Thyroid gland (tissue), 4 donors: ENCODE results near the gene CHM.

Experiments used
- CTCF ChIP-seq, 6 experiments: fragments of 200-600 bp in 3 of 6; fragments of 450-650 bp in 3 of 6; sonication (generic) in 3 of 6; IDR thresholded peaks; one replicate each; pipeline ENCODE4 v1.5.1; 2016 to 2019; ENCODE audit warnings: antibody characterized with exemption in 6 of 6, mild to moderate bottlenecking in 2 of 6, inconsistent platforms in 1 of 6, moderate library complexity in 1 of 6
- POLR2A ChIP-seq, 2 donors: fragments of 450-650 bp; IDR thresholded peaks; one replicate each; pipeline ENCODE4 v1.6.1; 2017; ENCODE audit warnings: antibody characterized with exemption in 2 of 2, mild to moderate bottlenecking in 2 of 2, moderate library complexity in 1 of 2

GRCh38 chrX:85977218-85977617 is 70.1 kb downstream of the CHM start:
- TF ChIP-seq CTCF (IDR thresholded peaks at IDR 0.05) (no peak), POLR2A (IDR thresholded peaks at IDR 0.05) (no peak)
